K562 (cell line): ENCODE measurements around the gene TRUB2. TPM values are rescaled to one million over a fixed set of nuclear protein-coding genes. Genes with fewer than 3 reads are reported as not detected.
A peak's percentile ranks its signal among the peaks of the same experiment; 100 is the strongest.

ENCODE experiments used
- CHD4 ChIP-seq: fragments of 200-600 bp; sonication (generic); IDR thresholded peaks from 3 replicates; pipeline ENCODE4 v1.6.1; 2012; ENCODE audit warnings: low read depth, mild to moderate bottlenecking, mixed read lengths, low read length, inconsistent platforms; ENCODE audit not compliant: insufficient read depth, insufficient replicate concordance, poor library complexity, severe bottlenecking
- E2F3 ChIP-seq: fragments of 250-450 bp; sonication (Bioruptor Pico); IDR thresholded peaks from 2 replicates; pipeline ENCODE4 v1.4.0; 2020; ENCODE audit warnings: mild to moderate bottlenecking
- HNRNPH1 ChIP-seq: fragments of 200-400 bp; formaldehyde crosslinking; optimal IDR thresholded peaks from 2 replicates; pipeline ENCODE3; 2017; ENCODE audit warnings: low read depth, mild to moderate bottlenecking, low read length, moderate library complexity
- KLF10 ChIP-seq: fragments of 250-450 bp; sonication (Bioruptor Pico); IDR thresholded peaks from 2 replicates; pipeline ENCODE4 v1.6.1; 2021; ENCODE audit warnings: matching md5 sums
- KLF6 ChIP-seq: fragments of 250-450 bp; sonication (Bioruptor Pico); IDR thresholded peaks from 2 replicates; pipeline ENCODE4 v1.4.0; 2020; ENCODE audit warnings: mild to moderate bottlenecking, moderate library complexity, borderline replicate concordance
- LCOR ChIP-seq: sonication (generic); formaldehyde crosslinking; IDR thresholded peaks from 2 replicates; pipeline ENCODE4 v1.8.0; 2022; ENCODE audit warnings: mild to moderate bottlenecking, missing genetic modification reagents
- RBM34 ChIP-seq: fragments of 200-400 bp; formaldehyde crosslinking; IDR thresholded peaks from 2 replicates; pipeline ENCODE4 v1.6.1; 2018; ENCODE audit warnings: low read length, borderline replicate concordance; ENCODE audit not compliant: insufficient read depth
- REST ChIP-seq, 2 experiments: fragments of 450-650 bp; formaldehyde crosslinking in 1 of 2; IDR thresholded peaks; 2 replicates each; pipeline versions ENCODE4 v1.4.0 to v1.6.1; 2014 to 2020; ENCODE audit warnings: mild to moderate bottlenecking in 2 of 2, borderline replicate concordance in 1 of 2, low read depth in 1 of 2
- RFX1 ChIP-seq: fragments of 450-650 bp; IDR thresholded peaks from 2 replicates; pipeline ENCODE4 v1.6.1; 2016; ENCODE audit warnings: mild to moderate bottlenecking, moderate library complexity
- SRF ChIP-seq, 2 experiments: fragments of 250-450, 450-650 bp in 1 of 2; sonication (Bioruptor Pico) in 1 of 2; sonication (generic) in 1 of 2; formaldehyde crosslinking; IDR thresholded peaks; 2 replicates each; pipeline versions ENCODE4 v1.5.0 to v1.5.1; 2020 to 2022; ENCODE audit warnings: mild to moderate bottlenecking in 1 of 2, missing genetic modification reagents in 1 of 2
- ZBTB8A ChIP-seq: fragments of 450-650 bp; IDR thresholded peaks from 2 replicates; pipeline ENCODE4 v1.6.1; 2018; ENCODE audit warnings: mild to moderate bottlenecking, moderate library complexity; ENCODE audit not compliant: partially characterized antibody
- ZFP1 ChIP-seq: fragments of 450-650 bp; formaldehyde crosslinking; IDR thresholded peaks from 2 replicates; pipeline ENCODE4 v1.4.0; 2020; ENCODE audit warnings: mild to moderate bottlenecking, mixed read lengths
- ZNF134 ChIP-seq: fragments of 250-450 bp; sonication (Bioruptor Pico); conservative IDR thresholded peaks from 2 replicates; pipeline ENCODE4 v1.4.0; 2020
- ZNF140 ChIP-seq: fragments of 250-450 bp; sonication (Bioruptor Pico); IDR thresholded peaks from 2 replicates; pipeline ENCODE4 v1.8.0; 2021; ENCODE audit warnings: moderate library complexity, mild to moderate bottlenecking, inconsistent platforms
- ZNF408 ChIP-seq: fragments of 250-450 bp; sonication (Bioruptor Pico); IDR thresholded peaks from 2 replicates; pipeline ENCODE4 v1.4.0; 2020; ENCODE audit warnings: low read depth, mild to moderate bottlenecking, moderate library complexity
- polyA plus RNA-seq, 8 experiments: library from polyadenylated mRNA; depleted of rRNA in 4 of 8; stranded (reverse) in 5 of 8; unstranded in 3 of 8; fragments of >200 nt; fragmentation: Nextera tagmentation in 2 of 8; fragmentation: Illumina TruSeq in 1 of 8; extraction: Ambion mirVana in 2 of 8; extraction: Trizol in 1 of 8; gene quantifications; 2 replicates each; pipeline versions ENCODE4 v1.2.1 to v1.2.3, GENCODE V29; 2011 to 2014; ENCODE audit warnings: inconsistent platforms in 1 of 8, missing spikeins in 1 of 8
- total RNA-seq, 7 experiments: library from RNA; depleted of rRNA in 6 of 7; stranded (reverse); fragments of >200 nt in 6 of 7; fragmentation: Illumina TruSeq in 2 of 7; extraction: Trizol in 2 of 7; gene quantifications; 2 replicates each; pipeline versions ENCODE4 v1.2.1 to v1.2.3, GENCODE V29; 2011 to 2021; ENCODE audit warnings: low replicate concordance in 1 of 7
- TF ChIP-seq, protein P1 (sequence below): fragments of 250-450 bp; sonication (Bioruptor Pico); IDR thresholded peaks from 2 replicates; pipeline ENCODE4 v1.4.0; 2020; ENCODE audit warnings: mild to moderate bottlenecking, moderate library complexity

The TRUB2 gene
- total and polyA plus RNA-seq, 9 of the 15 experiments (the other 6 are each of a cell fraction or from before 2014, with no cell fraction given) = 9.3 to 110 (median 63.0) TPM

GRCh38 chr9:128275198-128276007, 46.8 kb downstream of the TRUB2 start, which contains the start of gene GOLGA2 (continued):
- no peak for TF ChIP-seq REST (IDR thresholded peaks at IDR 0.05; ENCODE audit: borderline replicate concordance)
- TF ChIP-seq REST (CRISPR knock-in tag; IDR thresholded peaks at IDR 0.05; ENCODE audit: low read depth) = peak; percentile 80
- no peak for TF ChIP-seq SRF (CRISPR knock-in tag; IDR thresholded peaks at IDR 0.05)
- TF ChIP-seq KLF10 (CRISPR knock-in tag) = no peak
- no peak for TF ChIP-seq RFX1
- 0 out of 2 replicates have a peak, but pooled peaks have one; percentile 20 for TF ChIP-seq RBM34
- TF ChIP-seq ZFP1 (CRISPR knock-in tag) = 0 out of 2 replicates have a peak, but pooled peaks have one; percentile 3
- TF ChIP-seq LCOR (CRISPR knock-in tag) = no peak
- TF ChIP-seq ZBTB8A = no peak
- peak; percentile 43 for TF ChIP-seq E2F3 (CRISPR knock-in tag)
- TF ChIP-seq ZNF140 = no peak
- peak; percentile 91 for TF ChIP-seq CHD4
- TF ChIP-seq ZNF408 (CRISPR knock-in tag) = peak; percentile 15; the same call in 1 of the 2 replicates
- no peak for TF ChIP-seq HNRNPH1
- TF ChIP-seq ZNF134 = no peak
- TF ChIP-seq KLF6 (CRISPR knock-in tag) = peak; percentile 88
- TF ChIP-seq, protein P1, sequence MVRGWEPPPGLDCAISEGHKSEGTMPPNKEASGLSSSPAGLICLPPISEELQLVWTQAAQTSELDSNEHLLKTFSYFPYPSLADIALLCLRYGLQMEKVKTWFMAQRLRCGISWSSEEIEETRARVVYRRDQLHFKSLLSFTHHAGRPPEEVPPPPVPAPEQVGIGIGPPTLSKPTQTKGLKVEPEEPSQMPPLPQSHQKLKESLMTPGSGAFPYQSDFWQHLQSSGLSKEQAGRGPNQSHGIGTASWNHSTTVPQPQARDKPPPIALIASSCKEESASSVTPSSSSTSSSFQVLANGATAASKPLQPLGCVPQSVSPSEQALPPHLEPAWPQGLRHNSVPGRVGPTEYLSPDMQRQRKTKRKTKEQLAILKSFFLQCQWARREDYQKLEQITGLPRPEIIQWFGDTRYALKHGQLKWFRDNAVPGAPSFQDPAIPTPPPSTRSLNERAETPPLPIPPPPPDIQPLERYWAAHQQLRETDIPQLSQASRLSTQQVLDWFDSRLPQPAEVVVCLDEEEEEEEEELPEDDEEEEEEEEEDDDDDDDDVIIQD (CRISPR knock-in tag) = no peak
